H1 (cell line): ENCODE measurements around the gene HOTAIR. TPM values are rescaled to one million over a fixed set of nuclear protein-coding genes. Genes with fewer than 3 reads are reported as not detected.

Experiments
- CTCF ChIA-PET: fragments of 300-600 bp; sonication (Branson Sonifier 250); formaldehyde crosslinking; loops from one replicate; lab custom pipeline; 2021; ENCODE audit not compliant: partially characterized antibody; lab: Charles Lee
- POLR2A ChIA-PET: fragments of 300-600 bp; sonication (Branson Sonifier 250); formaldehyde crosslinking; loops from one replicate; lab custom pipeline; 2021; ENCODE audit warnings: inconsistent platforms; ENCODE audit not compliant: partially characterized antibody; lab: Charles Lee
- DNase-seq, 2 experiments: peaks; one replicate each; pipeline versions ENCODE4 v3.0.0 to v3.0.0-alpha.2; 2010 to 2022; ENCODE audit warnings: low spot score in 2 of 2, low read depth in 1 of 2, mixed read lengths in 1 of 2
- FAIRE-seq: peaks from 2 replicates; lab custom pipeline; 2011; peaks lifted over from hg19 to GRCh38; lab: Jason Lieb, UNC
- H2AFZ ChIP-seq: 2 replicates; pipeline ENCODE4 v1.8.1; 2012; ENCODE audit warnings: low read length, inconsistent platforms
- H2AK5ac ChIP-seq: 2 replicates; pipeline ENCODE4 v1.6.1; 2013; ENCODE audit warnings: low read depth, low read length
- H2BK120ac ChIP-seq: replicated peaks from 2 replicates; pipeline ENCODE3; 2013; ENCODE audit warnings: low read depth, low read length, inconsistent platforms
- H2BK12ac ChIP-seq: 2 replicates; pipeline ENCODE4 v1.6.1; 2013; ENCODE audit warnings: low read depth, low read length
- H2BK15ac ChIP-seq: 2 replicates; pipeline ENCODE4 v1.6.1; 2013; ENCODE audit warnings: low read length
- H2BK20ac ChIP-seq: 2 replicates; pipeline ENCODE4 v1.6.1; 2013; ENCODE audit warnings: low read length
- H2BK5ac ChIP-seq: 2 replicates; pipeline ENCODE4 v1.6.1; 2013; ENCODE audit warnings: low read depth, low read length
- H3K14ac ChIP-seq: 2 replicates; pipeline ENCODE4 v1.6.1; 2013; ENCODE audit warnings: inconsistent platforms; ENCODE audit not compliant: insufficient read length
- H3K18ac ChIP-seq: 2 replicates; pipeline ENCODE4 v1.6.1; 2013; ENCODE audit warnings: low read length; ENCODE audit errors: extremely low read depth
- H3K23ac ChIP-seq: 2 replicates; pipeline ENCODE4 v1.6.1; 2013; ENCODE audit warnings: inconsistent platforms; ENCODE audit not compliant: insufficient read length
- H3K23me2 ChIP-seq: 2 replicates; pipeline ENCODE4 v1.6.1; 2013; ENCODE audit warnings: low read depth, low read length
- H3K27ac ChIP-seq: 2 replicates; pipeline ENCODE4 v1.6.1; 2011; ENCODE audit warnings: low read depth, low read length, inconsistent platforms
- H3K27me3 ChIP-seq, 4 experiments: replicated peaks in 1 of 4; 1 replicate in 1 of 4; 2 replicates in 3 of 4; pipeline versions ENCODE4 v1.6.1 to v1.8.1; 2011 to 2013; ENCODE audit warnings: low read length in 3 of 4, mild to moderate bottlenecking in 3 of 4, inconsistent platforms in 2 of 4, mixed read lengths in 2 of 4, moderate library complexity in 1 of 4; ENCODE audit not compliant: control insufficient read depth in 3 of 4, insufficient read depth in 3 of 4; ENCODE audit errors: extremely low read depth in 1 of 4
- H3K36me3 ChIP-seq, 4 experiments: 2 replicates each; pipeline versions ENCODE4 v1.6.1 to v1.8.1; 2011 to 2013; ENCODE audit warnings: mild to moderate bottlenecking in 4 of 4, low read length in 3 of 4, moderate library complexity in 2 of 4, control low read depth in 1 of 4, inconsistent platforms in 1 of 4; ENCODE audit not compliant: insufficient read depth in 4 of 4, control insufficient read depth in 2 of 4
- H3K4ac ChIP-seq: replicated peaks from 2 replicates; pipeline ENCODE3; 2013; ENCODE audit warnings: low read length, low read depth, mixed read lengths, inconsistent platforms; ENCODE audit not compliant: insufficient read length
- H3K4me1 ChIP-seq, 4 experiments: replicated peaks in 1 of 4; 1 replicate in 1 of 4; 2 replicates in 3 of 4; pipeline versions ENCODE4 v1.6.1 to v1.8.1; 2011 to 2013; ENCODE audit warnings: low read length in 3 of 4, inconsistent platforms in 2 of 4, mixed read lengths in 1 of 4; ENCODE audit not compliant: insufficient read depth in 4 of 4, control insufficient read depth in 3 of 4
- H3K4me2 ChIP-seq, 2 experiments: 2 replicates each; pipeline versions ENCODE4 v1.6.1 to v1.8.1; 2011 to 2013; ENCODE audit warnings: low read depth in 2 of 2, low read length in 2 of 2, control low read depth in 1 of 2, inconsistent platforms in 1 of 2, mild to moderate bottlenecking in 1 of 2; ENCODE audit not compliant: insufficient read depth in 1 of 2
- H3K4me3 ChIP-seq, 4 experiments: fragments of 200-600, 300-600 bp in 1 of 4; sonication (generic), shearing (Covaris generic), sonication (Bioruptor Twin) in 1 of 4; 2 replicates each; pipeline versions ENCODE4 v1.5.1 to v1.8.1; 2011 to 2016; ENCODE audit warnings: low read length in 4 of 4, low read depth in 3 of 4, control low read depth in 2 of 4, inconsistent platforms in 2 of 4, mild to moderate bottlenecking in 2 of 4, mixed read lengths in 1 of 4, moderate library complexity in 1 of 4; ENCODE audit not compliant: insufficient read depth in 2 of 4; ENCODE audit errors: extremely low read depth in 1 of 4
- H3K56ac ChIP-seq: replicated peaks from 2 replicates; pipeline ENCODE3; 2013; ENCODE audit warnings: low read depth, mild to moderate bottlenecking, mixed read lengths, low read length, inconsistent platforms; ENCODE audit not compliant: insufficient read length
- H3K79me1 ChIP-seq: 2 replicates; pipeline ENCODE4 v1.6.1; 2013; ENCODE audit warnings: low read depth, low read length, control low read depth
- H3K79me2 ChIP-seq, 2 experiments: 2 replicates each; pipeline versions ENCODE4 v1.6.1 to v1.8.1; 2012 to 2013; ENCODE audit warnings: low read length in 2 of 2, mild to moderate bottlenecking in 2 of 2, inconsistent platforms in 1 of 2; ENCODE audit not compliant: insufficient read depth in 2 of 2, control insufficient read depth in 1 of 2
- H3K9ac ChIP-seq, 4 experiments: replicated peaks in 1 of 4; 1 replicate in 1 of 4; 2 replicates in 3 of 4; pipeline versions ENCODE4 v1.6.1 to v1.8.1; 2011 to 2013; ENCODE audit warnings: low read depth in 3 of 4, low read length in 3 of 4, control low read depth in 2 of 4, mild to moderate bottlenecking in 2 of 4, moderate library complexity in 2 of 4, inconsistent platforms in 1 of 4; ENCODE audit errors: extremely low read depth in 1 of 4
- H3K9me3 ChIP-seq, 2 experiments: 2 replicates each; pipeline versions ENCODE4 v1.6.1 to v1.8.1; 2012 to 2013; ENCODE audit warnings: mild to moderate bottlenecking in 2 of 2, moderate library complexity in 2 of 2, control low read depth in 1 of 2, inconsistent platforms in 1 of 2, low read depth in 1 of 2, low read length in 1 of 2, mixed read lengths in 1 of 2; ENCODE audit not compliant: insufficient read depth in 2 of 2
- H4K20me1 ChIP-seq, 2 experiments: replicated peaks in 1 of 2; 2 replicates each; pipeline versions ENCODE3 to v1.8.1; 2011 to 2013; ENCODE audit warnings: inconsistent platforms in 2 of 2, low read length in 2 of 2, mild to moderate bottlenecking in 1 of 2; ENCODE audit not compliant: insufficient read depth in 2 of 2, control insufficient read depth in 1 of 2
- H4K5ac ChIP-seq: 2 replicates; pipeline ENCODE4 v1.6.1; 2013; ENCODE audit warnings: low read length, low read depth, mixed read lengths, inconsistent platforms; ENCODE audit not compliant: insufficient read length
- H4K8ac ChIP-seq: 2 replicates; pipeline ENCODE4 v1.8.0; 2013; ENCODE audit warnings: mild to moderate bottlenecking, moderate library complexity, low read length, inconsistent platforms; ENCODE audit not compliant: insufficient read depth; ENCODE audit errors: extremely low read depth
- H4K91ac ChIP-seq: replicated peaks from 2 replicates; pipeline ENCODE3; 2013; ENCODE audit warnings: low read length, mixed read lengths, inconsistent platforms; ENCODE audit not compliant: insufficient read length
- BRCA1 ChIP-seq: IDR thresholded peaks from 2 replicates; pipeline ENCODE4 v1.6.1; 2012; ENCODE audit warnings: low read depth, low read length, improper control_type of control experiment
- CBX8 ChIP-seq: fragments of 300-800, 300-1000 bp; sonication (generic); IDR thresholded peaks from 2 replicates; pipeline ENCODE4 v1.7.1; 2016; ENCODE audit warnings: low read depth, low read length, borderline replicate concordance
- CREB1 ChIP-seq: IDR thresholded peaks from 2 replicates; pipeline ENCODE4 v1.6.1; 2012; ENCODE audit warnings: inconsistent platforms
- EZH2 ChIP-seq: fragments of 200-600 bp; sonication (generic); IDR thresholded peaks from 2 replicates; pipeline ENCODE4 v1.7.1; 2012; ENCODE audit warnings: low read depth, mild to moderate bottlenecking, moderate library complexity, low read length, inconsistent platforms; ENCODE audit not compliant: severe bottlenecking
- GTF2F1 ChIP-seq: IDR thresholded peaks from 2 replicates; pipeline ENCODE4 v1.6.1; 2012; ENCODE audit warnings: low read depth, low read length, improper control_type of control experiment, borderline replicate concordance
- RNF2 ChIP-seq: fragments of 200-900, 300-1000 bp; sonication (generic); IDR thresholded peaks from 2 replicates; pipeline ENCODE4 v1.7.1; 2016; ENCODE audit warnings: borderline replicate concordance, low read depth, mild to moderate bottlenecking, antibody characterized with exemption, low read length; ENCODE audit not compliant: poor library complexity, severe bottlenecking; ENCODE audit errors: missing control alignments
- SUZ12 ChIP-seq: fragments of 200-600 bp; sonication (generic); IDR thresholded peaks from 2 replicates; pipeline ENCODE4 v1.6.1; 2012; ENCODE audit warnings: mild to moderate bottlenecking, inconsistent platforms, low read length, moderate library complexity, mixed read lengths
- WGBS, 2 experiments: shearing (Covaris generic) in 1 of 2; methylation state at CpG; one replicate each; pipeline versions ENCODE4 v1.1.6 to v1.1.7; 2013 to 2015; ENCODE audit warnings: low lambda C conversion rate in 2 of 2, mixed read lengths in 2 of 2, inconsistent platforms in 1 of 2, low coverage in 1 of 2, missing lambda C conversion rate in 1 of 2; ENCODE audit not compliant: insufficient replicate concordance in 2 of 2, insufficient coverage in 1 of 2, insufficient read length in 1 of 2; ENCODE audit errors: extremely low coverage in 1 of 2, missing lambda C conversion rate in 1 of 2; 5-methylcytosine and 5-hydroxymethylcytosine counted together
- polyA plus RNA-seq, 7 experiments: library from polyadenylated mRNA; depleted of rRNA in 3 of 7; stranded (reverse) in 5 of 7; unstranded in 2 of 7; fragments of >200 nt in 5 of 7; fragments of 200-250 nt in 2 of 7; gene quantifications; 1 replicate in 5 of 7; 2 replicates in 1 of 7; 4 replicates in 1 of 7; pipeline versions ENCODE4 v1.2.1 to v1.2.3, GENCODE V29; 2011 to 2013; ENCODE audit warnings: missing spikeins in 2 of 7, mixed read lengths in 2 of 7
- total RNA-seq: library from RNA; stranded (reverse); fragmentation: NEBNext Ultra II Directional; extraction: Animal tissue kit (Norgen Biotek cat#: 25700); gene quantifications from 2 replicates; pipeline ENCODE4 v1.2.1, GENCODE V29; 2021

Gene HOTAIR
- total and polyA plus RNA-seq, 2 of the 8 experiments (the other 6 are each of a cell fraction or from before 2014, with no cell fraction given) = not detected

- 15% methylated on average over 35 of the region's 35 CpGs; no CpG with 5 or more reads in 1 of the 2 experiments for WGBS, 2 experiments
- CTCF ChIA-PET = interaction anchor here (0.7 to 4.4 kb wide), 15 partner anchors 8 to 208 kb away, joined by 3 to 28 read pairs (median 4); partner anchors contain the start of genes HOXC10, HOXC5 and HOXC8
- H3K4me3 ChIP-seq = no peak overlapping the region
Observed at GRCh38 chr12:53997204-53998109, 22.7 kb upstream of the HOTAIR start.

More at GRCh38 chr12:53997204-53998109, 22.7 kb upstream of the HOTAIR start:
- no peak overlapping the region for H3K56ac ChIP-seq
- H4K91ac ChIP-seq = no peak overlapping the region
- H2BK5ac ChIP-seq = no peak overlapping the region
- H3K4me2 ChIP-seq = no peak overlapping the region; a peak in 1 of 4 replicates
- no peak for FAIRE-seq
- no peaks in the 10 kb centered on the region for H3K79me1 ChIP-seq
- H3K23me2 ChIP-seq = peaks cover 4% of the 10 kb centered on the region; the same call in 1 of the 2 replicates
- no peak for DNase-seq
- no peak overlapping the region for H3K9ac ChIP-seq
- H3K79me2 ChIP-seq = no peaks in the 10 kb centered on the region
- no peak overlapping the region for H2BK12ac ChIP-seq
- peaks cover 22 to 24% of the 10 kb centered on the region in 2 experiments for H4K20me1 ChIP-seq
- H2AFZ ChIP-seq = no peak overlapping the region
- H3K4me1 ChIP-seq = peaks cover 0 to 17% (median 8%) of the 10 kb centered on the region in 4 experiments; a peak in 5 of 7 replicates
- no peak overlapping the region for H3K4ac ChIP-seq
- H3K14ac ChIP-seq = no peak overlapping the region
- peaks cover 0 to 20% (median 0%) of the 10 kb centered on the region in 4 experiments; a peak in 1 of 8 replicates for H3K36me3 ChIP-seq
- 0 out of 2 replicates have a peak overlapping the region, but pooled peaks have one; percentile 16 for H2BK15ac ChIP-seq
- TF ChIP-seq RNF2 (peak; percentile 76), CREB1 (no peak), CBX8 (0 out of 2 replicates have a peak, but pooled peaks have one; percentile 83), GTF2F1 (no peak), SUZ12 (peak; percentile 95), BRCA1 (no peak), EZH2 (peak; percentile 97)
- TF ChIP-seq, all 59 proteins: peak for 4
- Histone ChIP-seq H2BK120ac (no peak overlapping the region), H2AK5ac (no peak overlapping the region), H2BK20ac (no peak overlapping the region), H3K23ac (no peak overlapping the region), H3K27ac (no peak overlapping the region), H3K27me3 (peaks cover 97 to 100% (median 100%) of the 10 kb centered on the region in 4 experiments), H4K5ac (no peak overlapping the region), H3K18ac (no peak overlapping the region), H3K9me3 (peaks cover 0 to 4% of the 10 kb centered on the region in 2 experiments; a peak in 1 of 4 replicates), H4K8ac (no peak overlapping the region)
- POLR2A ChIA-PET = interaction anchor here (1.2 kb wide), 2 partner anchors 9 to 219 kb away, joined by 3 read pairs; no protein-coding TSS in a partner anchor
